A549 (cell line): ENCODE results near the gene KRIT1. TPM values are rescaled to one million over a fixed set of nuclear protein-coding genes. Genes with fewer than 3 reads are reported as not detected.

ENCODE experiments used
- ATAC-seq, 2 experiments: fragments of 200-7000 bp in 1 of 2; fragments of >200 bp in 1 of 2; cut with Nextera tagmentation in 1 of 2; cut with Tn5 transposase in 1 of 2; 3 replicates each; pipeline versions ENCODE4 v1.8.0 to v1.9.1; 2018 to 2020; ENCODE audit warnings: mild to moderate bottlenecking in 1 of 2, moderate library complexity in 1 of 2
- CTCF ChIA-PET: fragments of 300-600 bp; sonication (Branson Sonifier 250); formaldehyde crosslinking; extraction: SDS; loops from one replicate; lab custom pipeline; 2021; ENCODE audit warnings: antibody characterized with exemption, inconsistent platforms; lab: Yijun Ruan, JAX
- POLR2A ChIA-PET: fragments of 350-600 bp; formaldehyde crosslinking; extraction: SDS; loops from one replicate; lab custom pipeline; 2021; ENCODE audit warnings: antibody characterized with exemption, inconsistent platforms; lab: Yijun Ruan, JAX
- DNase-seq, 2 experiments: peaks; one replicate each; pipeline versions ENCODE4 v3.0.0 to v3.0.0-alpha.2; 2011 to 2016; ENCODE audit warnings: low read depth in 1 of 2, low spot score in 1 of 2
- FAIRE-seq: peaks from 2 replicates; lab custom pipeline; 2011; peaks lifted over from hg19 to GRCh38; lab: Jason Lieb, UNC
- H3K27ac ChIP-seq, 2 experiments: fragments of >200 bp; sonication (Bioruptor Twin); formaldehyde crosslinking; 3 replicates each; pipeline ENCODE4 v1.5.1; 2016 to 2017
- H3K4me1 ChIP-seq: fragments of >200 bp; sonication (Bioruptor Twin); formaldehyde crosslinking; 3 replicates; pipeline ENCODE4 v1.6.1; 2016
- H3K4me2 ChIP-seq: fragments of >200 bp; sonication (Bioruptor Twin); formaldehyde crosslinking; 3 replicates; pipeline ENCODE4 v1.6.1; 2016
- H3K4me3 ChIP-seq: fragments of >200 bp; sonication (Bioruptor Twin); formaldehyde crosslinking; 3 replicates; pipeline ENCODE4 v1.5.1; 2016
- H3K9me3 ChIP-seq: fragments of >200 bp; sonication (Bioruptor Twin); formaldehyde crosslinking; 3 replicates; pipeline ENCODE4 v1.6.1; 2016
- CHD4 ChIP-seq: fragments of 200-600 bp; sonication (generic); IDR thresholded peaks from 2 replicates; pipeline ENCODE4 v1.6.1; 2016; ENCODE audit warnings: antibody characterized with exemption, mild to moderate bottlenecking, borderline replicate concordance
- EHF ChIP-seq: fragments of 250-450 bp; sonication (Bioruptor Pico); IDR thresholded peaks from 2 replicates; pipeline ENCODE4 v1.5.0; 2020; ENCODE audit warnings: mild to moderate bottlenecking
- ELK1 ChIP-seq: fragments of 150-350 bp; IDR thresholded peaks from 2 replicates; pipeline ENCODE4 v1.6.1; 2014; ENCODE audit warnings: low read depth, mild to moderate bottlenecking, low read length
- HOXB5 ChIP-seq: fragments of 250-450 bp; sonication (Bioruptor Pico); IDR thresholded peaks from 2 replicates; pipeline ENCODE4 v1.5.0; 2020; ENCODE audit warnings: mild to moderate bottlenecking, moderate library complexity
- JUNB ChIP-seq: fragments of >200 bp; sonication (Bioruptor Twin); formaldehyde crosslinking; IDR thresholded peaks from 2 replicates; pipeline ENCODE4 v1.6.1; 2016
- MAFK ChIP-seq: fragments of 450-650 bp; IDR thresholded peaks from 2 replicates; pipeline ENCODE4 v1.6.1; 2014; ENCODE audit not compliant: partially characterized antibody
- RNF2 ChIP-seq: fragments of 200-600 bp; sonication (generic); IDR thresholded peaks from 2 replicates; pipeline ENCODE4 v1.6.1; 2016; ENCODE audit warnings: low read depth, mild to moderate bottlenecking, antibody characterized with exemption, moderate library complexity, borderline replicate concordance
- WGBS: methylation state at CpG from one replicate; pipeline ENCODE4 v1.1.6; 2017; ENCODE audit errors: missing lambda C conversion rate; 5-methylcytosine and 5-hydroxymethylcytosine counted together
- polyA plus RNA-seq, 4 experiments: library from polyadenylated mRNA; depleted of rRNA in 3 of 4; stranded (reverse); fragments of >200 nt; fragmentation: RNase III in 1 of 4; extraction: RNeasy Plus Mini Kit Qiagen cat#74134 plus additional on column Dnase treatment in 1 of 4; gene quantifications; 2 replicates in 3 of 4; 3 replicates in 1 of 4; pipeline ENCODE4 v1.2.3, GENCODE V29; 2011 to 2017
- small RNA-seq, 6 experiments: library from RNA; depleted of rRNA; stranded (forward); fragments of <200 nt; gene quantifications; one replicate each; pipeline ENCODE3, GENCODE V24; 2012
- TF ChIP-seq, protein P1 (sequence below): fragments of >200 bp; sonication (Bioruptor Twin); formaldehyde crosslinking; IDR thresholded peaks from 2 replicates; pipeline ENCODE4 v1.6.1; 2016

KRIT1 gene
- polyA plus RNA-seq, 2 of the 4 experiments (the other 2 are of a cell fraction): 30.8 to 60.6 TPM

GRCh38 chr7:92156990-92157389 is 88.7 kb downstream of the KRIT1 start:
- no peak for TF ChIP-seq HOXB5 (CRISPR knock-in tag)

DNA sequence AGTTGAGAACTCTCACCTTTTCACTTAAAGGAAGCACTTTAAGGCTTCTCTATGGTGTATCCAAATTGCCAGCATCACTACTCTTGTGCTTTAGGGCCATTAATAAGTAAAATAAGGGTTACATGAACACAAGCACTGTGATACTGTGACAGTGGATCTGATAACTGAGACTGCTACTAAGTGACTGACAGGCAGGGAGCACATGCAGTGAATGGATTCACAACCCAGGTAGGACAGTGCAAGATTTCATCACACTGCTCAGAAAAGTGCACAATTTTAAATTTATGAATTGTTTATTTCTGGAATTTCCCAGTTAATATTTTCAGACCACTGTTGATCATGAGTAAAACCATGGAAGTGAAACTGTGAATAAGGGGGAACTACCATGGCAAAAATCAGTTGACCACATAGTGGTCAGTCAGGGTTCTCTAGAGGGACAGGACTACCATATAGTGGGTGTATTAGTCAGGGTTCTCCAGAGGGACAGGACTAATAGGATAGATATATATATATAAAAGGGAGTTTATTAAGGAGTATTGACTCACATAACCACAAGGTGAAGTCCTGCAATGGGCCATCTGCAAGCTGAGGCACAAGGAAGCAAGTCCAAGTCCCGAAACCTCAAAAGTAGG is 90.5 kb downstream of the KRIT1 start:
- H3K27ac ChIP-seq: no peak overlapping the region
- no peaks in the 10 kb centered on the region for H3K4me1 ChIP-seq
- 73% methylated on average over 1 of the region's 1 CpG for WGBS
- no peak overlapping the region for H3K4me3 ChIP-seq
- FAIRE-seq: no peak
- H3K9me3 ChIP-seq: no peaks in the 10 kb centered on the region
- ChIA-PET POLR2A (no interaction called here), CTCF (no interaction called here)
- no peak overlapping the region for H3K4me2 ChIP-seq
- TF ChIP-seq EHF (no peak), CHD4 (no peak), ELK1 (no peak)
- DNase-seq: no peak
- no peak for ATAC-seq

More at GRCh38 chr7:92156990-92157389, 88.7 kb downstream of the KRIT1 start:
- Histone ChIP-seq H3K9me3 (no peaks in the 10 kb centered on the region), H3K27ac (no peak overlapping the region), H3K4me2 (no peak overlapping the region), H3K4me1 (no peaks in the 10 kb centered on the region), H3K4me3 (no peak overlapping the region)
- FAIRE-seq (no peak), ATAC-seq (no peak), DNase-seq (no peak)
- ChIA-PET POLR2A (no interaction called here), CTCF (interaction anchor here (1.4 kb wide), 1 partner anchor 22 kb away, joined by 4 read pairs; the partner anchor contains the start of gene LRRD1)

DNA sequence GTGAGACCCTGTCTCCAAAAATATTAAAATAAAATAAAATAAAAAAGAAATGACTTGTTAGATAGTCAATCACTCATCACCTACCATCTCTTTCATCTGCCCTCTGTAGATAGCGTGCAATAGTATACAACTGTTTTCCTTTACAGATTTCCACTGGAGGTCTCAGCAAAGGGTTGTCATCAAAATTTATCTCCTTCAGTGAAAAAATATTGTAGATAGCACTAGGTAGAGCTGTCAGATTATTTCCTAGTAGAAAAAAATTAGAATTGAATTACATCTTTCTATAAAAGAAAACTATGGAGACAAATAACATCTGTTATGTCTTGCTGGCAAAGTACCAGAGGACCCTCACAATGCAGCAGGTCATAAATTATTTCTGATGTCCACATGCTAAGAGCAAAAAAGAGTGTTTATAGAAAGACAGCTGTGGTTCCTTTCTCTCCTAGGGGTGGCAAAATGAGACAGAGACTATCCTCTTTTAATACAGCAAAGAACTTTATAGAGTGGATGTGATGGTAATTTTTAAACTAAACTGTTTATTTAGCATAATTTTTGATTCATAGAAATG is 95.2 kb downstream of the KRIT1 start:
- WGBS: 86% methylated on average over 1 of the region's 1 CpG
- TF ChIP-seq, protein P1, sequence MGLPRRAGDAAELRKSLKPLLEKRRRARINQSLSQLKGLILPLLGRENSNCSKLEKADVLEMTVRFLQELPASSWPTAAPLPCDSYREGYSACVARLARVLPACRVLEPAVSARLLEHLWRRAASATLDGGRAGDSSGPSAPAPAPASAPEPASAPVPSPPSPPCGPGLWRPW: no peak
- TF ChIP-seq MAFK: peak; percentile 21
- ChIA-PET POLR2A (no interaction called here), CTCF (interaction anchor here (1.7 kb wide), 1 partner anchor 17 kb away, joined by 3 read pairs; no protein-coding TSS in a partner anchor)
- Histone ChIP-seq H3K27ac (no peak overlapping the region), H3K4me1 (no peaks in the 10 kb centered on the region), H3K4me3 (no peak overlapping the region), H3K9me3 (no peaks in the 10 kb centered on the region), H3K4me2 (no peak overlapping the region)
- DNase-seq: no peak
- FAIRE-seq: no peak
- no peak for ATAC-seq

- Histone ChIP-seq H3K4me2 (no peak overlapping the region), H3K27ac (no peak overlapping the region), H3K4me1 (no peaks in the 10 kb centered on the region), H3K4me3 (no peak overlapping the region), H3K9me3 (no peaks in the 10 kb centered on the region)
- CTCF ChIA-PET: no interaction called here
- FAIRE-seq (no peak), ATAC-seq (no peak), DNase-seq (no peak)
- TF ChIP-seq MAFK: no peak
- TF ChIP-seq RNF2: no peak
- no peak for TF ChIP-seq JUNB
- WGBS: 74% methylated on average over 5 of the region's 5 CpGs
- POLR2A ChIA-PET: no interaction called here
These were observed 95.9 kb downstream of the KRIT1 start for GRCh38 chr7:92149736-92150239.

Small RNA genes lying within 50 kb of the gene (small RNA-seq; reads per million reads assigned to genes)
- gene MIR1285-1 (0 to 0.35 (median 0) reads per million in 6 experiments), gene RF00019 (0 reads per million in 6 experiments)

Other genes starting within 250 kb of the KRIT1 start
- 12.6 and 18.1 TPM in 2 replicates for gene CYP51A1, start 111.4 kb downstream of the KRIT1 start, polyA plus RNA-seq (2011; rRNA removed)
- 39.5 to 57.3 TPM (median 51.8 TPM) in 3 replicates for gene CYP51A1, start 111.4 kb downstream of the KRIT1 start, polyA plus RNA-seq (2017; fragmentation: RNase III; extraction: RNeasy Plus Mini Kit Qiagen cat#74134 plus additional on column Dnase treatment)
- gene LRRD1, start 66.8 kb downstream of the KRIT1 start, polyA plus RNA-seq (2011; rRNA removed): not detected in 2 replicates
- gene LRRD1, start 66.8 kb downstream of the KRIT1 start, polyA plus RNA-seq (2017; fragmentation: RNase III; extraction: RNeasy Plus Mini Kit Qiagen cat#74134 plus additional on column Dnase treatment): not detected in 3 replicates
- 51.5 and 59.5 TPM in 2 replicates for gene ANKIB1, start 60 bp upstream of the KRIT1 start, polyA plus RNA-seq (2011; rRNA removed)
- 20.7 to 21.4 TPM (median 20.9 TPM) in 3 replicates for gene ANKIB1, start 60 bp upstream of the KRIT1 start, polyA plus RNA-seq (2017; fragmentation: RNase III; extraction: RNeasy Plus Mini Kit Qiagen cat#74134 plus additional on column Dnase treatment)
- 35.7 and 38.5 TPM in 2 replicates for gene GATAD1, start 201.6 kb upstream of the KRIT1 start, polyA plus RNA-seq (2011; rRNA removed)
- gene GATAD1, start 201.6 kb upstream of the KRIT1 start, polyA plus RNA-seq (2017; fragmentation: RNase III; extraction: RNeasy Plus Mini Kit Qiagen cat#74134 plus additional on column Dnase treatment): 19.1 to 21.8 TPM (median 20.8 TPM) in 3 replicates
- gene ERVW-1, start 232.0 kb upstream of the KRIT1 start, polyA plus RNA-seq (2011; rRNA removed): not detected in 2 replicates
- gene ERVW-1, start 232.0 kb upstream of the KRIT1 start, polyA plus RNA-seq (2017; fragmentation: RNase III; extraction: RNeasy Plus Mini Kit Qiagen cat#74134 plus additional on column Dnase treatment): not detected in 3 replicates